HUES48 (cell line): Measurements from ENCODE around the gene KMT2D.

Experiments used
- H3K27ac ChIP-seq: one replicate; pipeline ENCODE4 v1.7.0; 2013; ENCODE audit warnings: low read depth, low read length, inconsistent platforms
- H3K27me3 ChIP-seq: 2 replicates; pipeline ENCODE4 v1.6.1; 2013; ENCODE audit warnings: mild to moderate bottlenecking, low read length; ENCODE audit not compliant: control insufficient read depth, insufficient read depth
- H3K36me3 ChIP-seq: 2 replicates; pipeline ENCODE4 v1.6.1; 2013; ENCODE audit warnings: low read length; ENCODE audit not compliant: control insufficient read depth, insufficient read depth
- H3K4me1 ChIP-seq: 2 replicates; pipeline ENCODE4 v1.6.1; 2013; ENCODE audit warnings: mild to moderate bottlenecking, low read length; ENCODE audit not compliant: control insufficient read depth, insufficient read depth
- H3K4me3 ChIP-seq: 2 replicates; pipeline ENCODE4 v1.5.1; 2013; ENCODE audit warnings: mild to moderate bottlenecking, low read depth, low read length
- H3K9ac ChIP-seq: 2 replicates; pipeline ENCODE4 v1.6.1; 2013; ENCODE audit warnings: mild to moderate bottlenecking, low read depth, low read length, moderate library complexity
- H3K9me3 ChIP-seq: 2 replicates; pipeline ENCODE4 v1.6.1; 2013; ENCODE audit warnings: low read length; ENCODE audit not compliant: control insufficient read depth, insufficient read depth

KMT2D gene

GRCh38 chr12:49094975-49095365 is 34.4 kb upstream of the KMT2D start:
- no peak overlapping the region; the same call in 1 of the 2 replicates for H3K4me3 ChIP-seq
- no peak overlapping the region for H3K9ac ChIP-seq
- no peak overlapping the region for H3K27ac ChIP-seq
- H3K9me3 ChIP-seq, result no peaks in the 10 kb centered on the region
- peaks cover 31% of the 10 kb centered on the region for H3K4me1 ChIP-seq
- H3K27me3 ChIP-seq, result peaks cover 60% of the 10 kb centered on the region
- peaks cover 22% of the 10 kb centered on the region for H3K36me3 ChIP-seq

GRCh38 chr12:49094160-49094974 is 33.8 kb upstream of the KMT2D start, which contains the start of gene DHH:
Gene DHH (minus strand): TSS chr12:49094801. CDS start chr12:49094512, 289 bp downstream.
- Histone ChIP-seq H3K27me3 (peaks cover 66% of the 10 kb centered on the region), H3K4me3 (peak within 1 kb of the TSS; percentile 54), H3K9ac (no peak within 1 kb of the TSS), H3K27ac (no peak within 1 kb of the TSS), H3K4me1 (peaks cover 31% of the 10 kb centered on the region), H3K36me3 (peaks cover 18% of the 10 kb centered on the region), H3K9me3 (no peaks in the 10 kb centered on the region)

DNA sequence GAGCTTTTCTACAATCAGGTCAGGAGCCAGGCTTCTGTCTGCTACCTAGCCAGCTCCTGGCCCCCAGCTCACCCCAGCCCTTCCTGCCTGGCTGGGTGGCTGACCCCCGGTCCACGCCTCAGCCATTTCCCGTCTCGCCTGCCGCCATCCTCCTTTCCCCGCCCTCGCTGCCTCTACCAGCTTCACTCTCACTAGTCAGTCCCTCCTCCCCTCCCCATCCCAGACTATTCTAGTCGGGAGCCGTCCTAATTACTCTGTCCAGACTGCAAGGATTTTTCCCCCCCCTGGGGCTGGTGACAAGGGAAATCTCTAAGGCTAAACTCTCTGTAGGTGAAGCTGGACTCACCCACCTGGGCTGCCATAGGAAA is 33.2 kb upstream of the KMT2D start:
- Histone ChIP-seq H3K27me3 (peaks cover 72% of the 10 kb centered on the region), H3K9me3 (no peaks in the 10 kb centered on the region), H3K9ac (no peak overlapping the region), H3K36me3 (peaks cover 15% of the 10 kb centered on the region), H3K4me1 (peaks cover 36% of the 10 kb centered on the region), H3K4me3 (peak overlapping the region; percentile 54), H3K27ac (no peak overlapping the region)

DNA sequence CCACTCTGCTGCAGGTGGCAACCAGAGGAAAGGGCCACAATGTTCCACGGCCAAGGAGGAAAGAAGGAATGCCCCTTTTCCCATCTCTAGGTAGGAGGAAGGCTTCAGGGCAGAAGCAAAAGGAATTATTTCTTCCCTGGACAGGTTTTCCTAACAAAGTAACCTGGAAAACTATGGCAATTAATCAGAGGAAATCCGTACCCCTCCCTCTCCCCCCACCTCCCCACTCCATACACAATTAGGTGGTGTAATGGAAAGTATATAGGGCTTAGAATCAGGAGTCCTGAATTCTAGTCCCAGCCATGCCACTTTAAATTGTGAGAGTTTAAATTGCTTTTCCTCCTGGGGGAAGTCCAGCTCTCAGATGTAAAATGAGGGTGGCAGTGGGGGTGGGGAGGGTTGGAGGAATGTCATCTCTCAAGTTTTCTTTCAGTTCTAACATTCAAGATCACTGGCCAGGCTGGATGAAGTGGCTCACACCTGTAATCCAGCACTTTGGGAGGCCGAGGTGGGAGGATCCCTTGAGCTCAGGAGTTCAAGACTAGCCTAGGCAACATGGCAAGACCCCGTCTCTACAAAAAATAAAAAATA is 32.3 kb upstream of the KMT2D start:
- H3K4me1 ChIP-seq, result peaks cover 41% of the 10 kb centered on the region

GRCh38 chr12:49092086-49092815 is 31.7 kb upstream of the KMT2D start:
- Histone ChIP-seq H3K27ac (no peak overlapping the region), H3K4me3 (peak overlapping the region; percentile 39; the same call in 1 of the 2 replicates), H3K4me1 (peaks cover 41% of the 10 kb centered on the region), H3K27me3 (peaks cover 86% of the 10 kb centered on the region), H3K9me3 (no peaks in the 10 kb centered on the region), H3K36me3 (peaks cover 8% of the 10 kb centered on the region), H3K9ac (no peak overlapping the region)

More for the DNA sequence above, 32.3 kb upstream of the KMT2D start:
- Histone ChIP-seq H3K9me3 (no peaks in the 10 kb centered on the region), H3K9ac (no peak overlapping the region), H3K4me3 (no peak overlapping the region), H3K27me3 (peaks cover 79% of the 10 kb centered on the region), H3K27ac (no peak overlapping the region), H3K36me3 (peaks cover 15% of the 10 kb centered on the region)

DNA sequence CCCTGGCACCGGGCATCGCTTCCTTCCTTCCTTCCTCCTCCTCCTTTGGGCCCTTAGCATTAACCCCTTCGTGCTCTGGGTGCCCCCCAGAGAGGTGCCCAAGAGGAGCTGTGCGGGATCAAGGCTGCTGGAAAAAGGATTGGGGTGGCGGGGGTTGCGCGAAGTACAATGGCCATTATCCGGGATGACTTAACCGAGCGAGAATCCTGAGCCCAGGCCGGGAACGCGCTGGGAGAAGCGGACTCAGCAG is 31.2 kb upstream of the KMT2D start:
- Histone ChIP-seq H3K27me3 (peaks cover 91% of the 10 kb centered on the region), H3K4me3 (peak overlapping the region; percentile 39; the same call in 1 of the 2 replicates), H3K36me3 (peaks cover 4% of the 10 kb centered on the region; the same call in 1 of the 2 replicates), H3K9ac (no peak overlapping the region), H3K27ac (no peak overlapping the region), H3K9me3 (no peaks in the 10 kb centered on the region), H3K4me1 (peaks cover 41% of the 10 kb centered on the region)

- H3K27ac ChIP-seq, result no peak overlapping the region
- H3K9ac ChIP-seq, result no peak overlapping the region
- peaks cover 96% of the 10 kb centered on the region for H3K27me3 ChIP-seq
- H3K4me3 ChIP-seq, result peak overlapping the region; percentile 39; the same call in 1 of the 2 replicates
- no peaks in the 10 kb centered on the region for H3K36me3 ChIP-seq
- no peaks in the 10 kb centered on the region for H3K9me3 ChIP-seq
- H3K4me1 ChIP-seq, result peaks cover 41% of the 10 kb centered on the region
These were observed 30.7 kb upstream of the KMT2D start for GRCh38 chr12:49091056-49091835.

- H3K4me1 ChIP-seq, result peaks cover 40% of the 10 kb centered on the region
- peaks cover 90% of the 10 kb centered on the region for H3K27me3 ChIP-seq
- no peak overlapping the region for H3K27ac ChIP-seq
- no peak overlapping the region for H3K9ac ChIP-seq
- H3K36me3 ChIP-seq, result no peaks in the 10 kb centered on the region
- H3K4me3 ChIP-seq, result peak overlapping the region; percentile 35; the same call in 1 of the 2 replicates
- no peaks in the 10 kb centered on the region for H3K9me3 ChIP-seq
These were observed 29.5 kb upstream of the KMT2D start for GRCh38 chr12:49089821-49090773.

- peaks cover 30% of the 10 kb centered on the region for H3K4me1 ChIP-seq
- H3K9me3 ChIP-seq, result no peaks in the 10 kb centered on the region
- no peak overlapping the region for H3K27ac ChIP-seq
- H3K9ac ChIP-seq, result no peak overlapping the region
- H3K36me3 ChIP-seq, result no peaks in the 10 kb centered on the region
- peaks cover 78% of the 10 kb centered on the region for H3K27me3 ChIP-seq
- 0 out of 2 replicates have a peak overlapping the region, but pooled peaks have one; percentile 32 for H3K4me3 ChIP-seq
These were observed 28.3 kb upstream of the KMT2D start for GRCh38 chr12:49088932-49089330.
